GM21367 (cell line): ENCODE data around the gene MYO9A.
"Not testable (repeated sequence)": the region's sequence is repeated elsewhere in the genome, so short reads cannot be mapped to it uniquely, and the experiment has no call there.

Source experiments
- ATAC-seq: cut with Tn5 transposase; IDR thresholded peaks from one replicate; pipeline ENCODE4 v1.9.1; 2021; ENCODE audit not compliant: unreplicated experiment

The MYO9A gene

DNA sequence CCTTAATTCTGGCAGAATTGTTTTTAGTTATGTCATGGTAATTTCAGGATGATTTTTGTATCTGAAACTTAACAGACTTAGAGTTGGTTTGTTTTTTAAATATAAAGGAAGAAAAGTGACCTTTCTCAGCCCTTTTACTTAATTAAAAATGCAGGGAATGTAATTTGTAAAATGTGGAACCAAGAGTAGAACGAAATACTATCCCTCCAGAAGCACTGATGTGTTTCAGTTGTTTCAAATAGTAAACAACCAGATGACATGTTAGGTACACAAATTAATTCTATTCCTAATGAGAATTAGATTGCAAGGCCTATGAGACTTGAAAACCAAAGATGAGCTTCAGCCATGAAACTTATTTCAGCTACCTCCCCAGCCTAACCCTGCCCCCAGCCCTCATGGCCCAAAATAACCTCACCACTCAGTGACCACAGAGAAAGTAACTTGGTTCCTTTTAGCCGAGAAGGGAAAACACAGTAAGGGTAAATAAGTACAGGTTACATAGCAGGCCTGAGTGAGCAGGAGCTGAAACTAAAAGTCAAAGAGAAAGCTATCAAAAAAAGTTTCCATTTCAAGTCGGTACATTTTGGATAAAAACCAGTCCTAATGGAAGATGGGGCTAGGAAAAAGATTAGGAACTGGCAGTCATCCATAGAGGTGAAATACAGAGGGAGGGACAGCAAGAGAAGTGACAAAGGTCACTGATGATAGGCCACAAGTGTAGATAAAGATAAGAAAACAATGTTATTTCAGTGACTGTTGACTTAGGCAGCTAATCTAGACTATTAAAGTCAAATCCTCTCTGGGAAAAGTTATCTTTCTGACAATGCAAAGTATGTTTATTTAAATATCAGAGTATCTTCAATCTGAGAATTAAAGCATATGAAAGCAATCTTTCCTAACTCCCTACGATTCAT, 23.5 kb upstream of the MYO9A start:
- peak; percentile 97 for ATAC-seq

DNA sequence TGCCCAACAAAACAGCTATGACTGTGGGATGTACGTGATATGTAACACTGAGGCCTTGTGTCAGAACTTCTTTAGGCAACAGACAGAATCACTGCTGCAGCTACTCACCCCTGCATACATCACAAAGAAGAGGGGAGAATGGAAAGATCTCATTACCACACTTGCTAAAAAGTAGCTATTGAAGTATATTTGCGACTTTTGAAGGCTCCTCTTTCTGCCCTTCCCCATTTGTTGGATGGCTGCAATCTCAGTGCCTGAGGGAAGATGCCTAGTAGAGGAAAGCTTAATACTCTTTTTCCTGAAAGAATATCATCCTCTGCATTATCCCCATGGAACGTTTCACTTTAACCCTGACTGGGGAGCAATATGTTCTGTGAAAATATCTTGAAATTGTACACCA, 22.1 kb upstream of the MYO9A start:
- ATAC-seq: no peak

DNA sequence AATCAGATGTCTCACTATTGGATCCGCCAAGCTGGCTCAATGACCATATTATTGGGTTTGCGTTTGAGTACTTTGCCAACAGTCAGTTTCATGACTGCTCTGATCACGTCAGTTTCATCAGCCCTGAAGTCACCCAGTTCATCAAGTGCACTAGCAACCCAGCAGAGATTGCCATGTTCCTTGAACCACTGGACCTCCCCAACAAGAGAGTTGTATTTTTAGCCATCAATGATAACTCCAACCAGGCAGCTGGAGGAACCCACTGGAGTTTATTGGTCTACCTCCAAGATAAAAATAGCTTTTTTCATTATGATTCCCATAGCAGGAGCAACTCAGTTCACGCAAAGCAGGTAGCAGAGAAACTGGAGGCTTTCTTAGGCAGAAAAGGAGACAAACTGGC, 21.7 kb upstream of the MYO9A start:
- no peak for ATAC-seq

DNA sequence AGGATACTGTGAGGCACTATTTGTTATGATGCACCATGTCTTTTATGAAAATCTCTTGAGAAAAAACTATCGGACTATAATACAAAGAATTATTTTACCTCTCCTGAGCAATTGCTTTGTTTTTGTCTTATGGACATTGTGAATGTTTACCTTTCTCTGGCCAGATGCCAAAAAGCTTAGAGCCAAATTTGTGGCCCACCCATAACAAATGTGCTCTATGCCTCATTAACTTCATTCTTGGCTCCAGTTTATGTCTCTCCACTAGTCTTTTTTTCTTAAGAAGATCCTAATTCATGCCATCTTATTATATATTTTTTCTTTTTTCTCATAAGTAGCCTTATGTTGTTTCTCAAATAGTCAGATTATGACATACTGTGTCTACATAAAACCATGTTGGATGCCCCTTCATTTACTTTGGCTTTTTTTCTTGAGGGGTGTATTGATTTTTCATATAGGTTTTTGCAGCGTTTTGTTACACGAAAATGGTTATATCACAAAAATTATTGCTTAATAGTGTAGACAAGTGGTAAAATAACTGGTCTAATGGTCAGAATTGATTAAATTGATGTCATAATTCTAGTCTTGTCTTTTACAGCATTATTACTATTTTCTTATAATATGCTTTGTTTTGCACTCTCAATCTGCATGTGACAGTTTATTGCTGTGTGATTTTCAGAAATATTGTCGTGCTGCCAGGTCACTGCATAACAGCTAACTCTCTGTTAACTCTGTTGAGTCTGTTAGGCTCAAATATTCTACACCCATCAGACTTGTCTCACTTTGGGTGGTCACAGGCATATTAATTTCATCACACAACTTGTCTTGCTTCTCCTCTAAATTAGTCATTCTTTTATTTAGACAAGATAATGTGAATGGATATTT, 18.5 kb upstream of the MYO9A start:
- ATAC-seq: no peak

DNA sequence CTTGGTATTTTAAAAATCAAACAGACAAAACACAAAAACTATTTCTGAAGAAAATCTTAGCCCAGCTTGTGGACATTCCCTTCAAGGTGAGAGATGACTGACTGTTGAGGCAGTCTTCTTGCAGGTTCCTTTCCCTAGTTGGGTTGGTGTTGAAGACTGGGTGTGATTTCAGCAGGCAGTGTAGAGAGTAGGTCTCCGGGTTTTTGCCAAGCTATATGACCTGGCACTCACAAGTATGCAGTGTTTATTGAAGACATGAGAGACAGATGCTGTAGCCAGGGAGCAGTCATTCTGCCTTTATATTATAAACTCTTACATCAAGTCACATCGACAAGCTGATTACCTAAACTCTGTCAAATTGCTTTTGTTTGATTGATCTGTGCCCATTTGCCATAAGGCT, 17.8 kb upstream of the MYO9A start:
- no peak for ATAC-seq

DNA sequence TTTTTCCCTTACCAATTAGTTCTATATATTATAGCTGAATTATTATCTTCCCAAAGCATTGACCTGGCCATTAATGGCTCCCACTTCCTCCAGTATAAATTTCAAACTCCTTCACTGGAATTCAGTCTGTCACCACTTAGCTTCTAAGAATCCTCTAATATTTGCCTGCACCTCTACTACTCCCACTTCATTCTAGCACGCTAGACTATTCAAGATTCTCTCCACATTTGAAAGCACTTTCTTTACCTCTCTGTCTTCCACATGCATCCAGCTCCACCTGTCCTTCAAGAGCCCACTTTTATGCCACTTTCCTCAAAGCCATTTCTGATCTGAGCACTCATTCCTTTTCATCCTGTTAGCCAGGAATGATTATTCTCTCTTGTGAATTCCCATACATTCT, 15.3 kb upstream of the MYO9A start:
- ATAC-seq: no peak

DNA sequence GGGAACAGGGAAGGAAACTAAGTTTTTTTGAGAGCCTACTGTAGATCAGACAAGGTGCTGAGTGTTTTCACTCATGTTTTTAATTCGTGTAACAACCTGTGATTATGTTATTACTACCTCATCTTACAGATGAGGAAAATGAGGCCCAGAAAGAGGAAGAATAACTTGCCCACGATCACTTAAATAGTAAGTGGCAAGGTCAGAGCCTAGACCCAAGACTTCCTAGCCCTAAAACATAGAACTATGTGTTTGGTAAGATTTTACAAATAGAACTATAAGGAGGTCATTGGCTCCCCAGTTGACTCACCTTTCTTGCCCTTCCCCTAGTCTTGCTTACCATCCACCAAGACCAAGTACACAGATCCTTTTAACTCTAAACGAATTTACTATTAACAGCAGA, 14.0 kb upstream of the MYO9A start:
- ATAC-seq: no peak

DNA sequence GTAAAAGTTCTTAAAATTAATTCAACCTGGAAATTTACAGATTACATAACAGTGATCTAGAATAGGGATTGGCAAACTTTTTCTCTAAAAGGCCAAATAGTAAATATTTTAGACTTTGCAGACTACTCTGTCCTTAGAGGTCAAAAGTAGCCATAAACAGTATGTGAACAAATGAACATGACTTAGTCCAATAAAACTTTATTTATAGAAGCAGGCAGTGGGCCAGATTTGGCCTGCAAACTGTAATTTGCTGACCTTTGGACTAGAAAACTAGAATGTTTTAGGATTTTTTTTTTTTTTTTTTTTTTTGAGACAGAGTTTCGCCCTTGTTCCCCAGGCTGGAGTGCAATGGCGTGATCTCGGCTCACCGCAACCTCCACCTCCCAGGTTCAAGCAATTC, 12.3 kb upstream of the MYO9A start:
- no peak for ATAC-seq

DNA sequence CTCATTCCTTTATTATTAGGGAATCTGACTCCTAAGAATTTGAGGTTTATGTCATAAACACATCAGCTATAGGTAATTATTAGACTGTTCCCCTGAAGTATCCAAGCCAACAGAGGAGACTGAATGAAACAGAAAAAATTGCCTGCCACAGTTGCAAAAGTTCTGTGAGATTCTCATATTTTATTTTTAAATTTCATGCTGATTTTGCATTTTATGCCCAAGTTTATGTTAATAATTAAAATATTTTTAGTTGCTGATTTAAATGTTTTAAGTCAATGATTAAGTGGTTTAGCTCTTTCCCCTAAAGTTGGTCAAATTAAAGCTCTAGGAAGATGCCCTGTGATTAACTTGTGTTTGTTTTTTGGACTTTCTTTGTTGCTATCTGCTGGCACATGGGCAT, 10.4 kb upstream of the MYO9A start:
- no peak for ATAC-seq

DNA sequence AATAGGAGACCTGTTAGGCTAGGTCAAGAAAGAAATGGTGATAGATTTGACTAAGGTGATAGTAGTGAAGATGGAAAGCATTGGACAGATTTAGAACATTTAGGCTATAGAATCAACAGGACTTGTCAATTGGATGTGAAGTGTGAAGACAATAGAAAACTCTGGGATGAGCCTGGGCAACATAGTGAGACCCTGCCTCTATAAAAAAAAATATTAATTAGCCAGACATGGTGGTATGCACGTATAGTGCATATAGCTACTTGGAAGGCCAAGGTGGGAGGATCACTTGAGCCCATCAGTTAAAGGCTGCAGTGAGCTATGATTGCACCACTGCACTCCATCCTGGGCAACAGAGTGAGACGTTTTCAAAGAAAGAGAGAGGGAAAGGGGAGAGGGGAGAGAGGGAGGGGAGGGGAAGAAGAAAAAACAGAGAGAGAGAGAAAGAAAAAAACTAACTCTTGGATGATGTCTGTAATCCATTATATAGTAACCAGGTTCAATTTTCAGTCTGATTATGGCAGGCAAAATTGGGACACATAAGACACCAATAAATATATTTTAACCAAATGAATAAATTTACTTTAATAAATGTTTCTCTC, 9.9 kb upstream of the MYO9A start:
- no peak for ATAC-seq

DNA sequence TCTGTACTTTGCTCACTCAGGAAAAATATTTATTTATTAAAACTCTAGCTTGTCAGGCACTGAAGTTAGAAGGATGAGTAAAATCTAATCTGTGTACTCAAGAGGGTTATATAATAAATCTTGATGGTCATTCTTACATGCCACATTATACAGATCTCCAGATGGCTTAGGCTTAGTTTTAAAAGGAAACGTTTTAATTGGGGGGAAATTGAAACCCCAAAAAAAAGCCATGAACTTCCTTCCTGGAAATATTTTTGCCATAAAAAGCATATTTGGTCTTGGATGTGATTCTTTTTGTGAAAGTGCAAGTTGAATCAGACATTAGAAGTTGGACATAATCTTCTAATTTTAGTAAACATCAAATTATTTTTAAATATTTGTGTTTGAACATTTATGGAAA, 6.3 kb upstream of the MYO9A start:
- ATAC-seq: no peak

DNA sequence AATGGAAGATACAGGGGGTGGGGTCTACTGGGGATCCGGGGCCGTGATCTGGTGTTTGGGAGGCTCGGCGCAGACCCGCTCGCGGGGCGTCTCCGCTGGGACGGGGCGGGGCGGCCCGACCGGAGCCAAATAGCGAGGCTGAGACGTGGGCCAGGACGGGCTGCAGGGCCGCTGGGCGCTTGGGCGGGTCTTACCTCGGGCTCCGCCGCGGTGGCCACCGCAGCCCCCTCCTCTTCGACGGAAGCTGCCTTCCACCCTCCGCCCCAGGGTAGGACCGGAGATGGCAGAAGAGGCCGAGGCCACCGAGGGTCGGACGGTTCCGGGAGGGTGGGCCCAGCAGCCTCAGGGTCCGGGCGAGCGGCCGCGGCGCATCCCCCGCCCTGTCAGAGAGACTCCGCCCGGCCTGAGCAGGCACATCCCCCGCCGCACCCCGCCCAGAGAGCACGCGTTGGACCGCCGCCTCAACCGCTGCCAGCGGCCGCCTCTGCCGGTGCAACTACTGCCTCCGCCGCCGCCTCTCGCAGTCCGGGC, 399 bp downstream of the MYO9A start:
- ATAC-seq: peak; percentile 52

DNA sequence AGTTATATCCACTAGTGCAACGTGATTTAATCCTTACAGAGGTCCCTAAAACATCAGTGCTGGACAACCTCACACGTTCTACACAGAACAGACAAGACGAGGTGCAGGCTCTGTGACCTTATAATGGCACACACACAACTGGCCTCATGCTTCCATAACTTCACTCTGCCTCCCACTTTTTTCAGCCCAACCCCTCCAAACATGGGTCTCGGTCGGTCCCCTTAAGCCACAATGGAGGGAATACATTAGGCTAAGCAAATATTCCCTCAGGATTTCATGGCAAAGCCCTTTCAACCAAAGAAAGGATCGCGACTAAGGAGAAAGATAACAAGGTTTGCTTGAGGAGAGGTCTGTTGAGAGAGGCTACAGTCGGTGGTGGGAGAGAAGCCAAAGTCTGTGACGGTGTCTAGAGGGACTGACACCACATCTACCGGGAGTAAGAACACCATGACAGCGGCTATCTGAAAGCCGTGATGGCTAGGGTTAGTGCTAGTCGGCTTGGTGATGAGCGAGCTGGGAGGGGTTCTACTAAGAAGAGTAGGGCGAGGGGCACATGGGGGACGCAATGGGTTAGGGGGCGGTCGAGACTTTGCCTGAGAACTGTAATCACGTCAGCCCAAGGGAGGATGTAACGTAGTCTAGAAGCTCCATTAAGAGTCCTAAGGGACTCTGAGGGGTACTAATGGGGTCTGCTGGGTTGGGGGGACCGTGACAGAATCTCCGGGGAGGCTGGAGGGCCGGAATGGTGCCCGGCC, 1.0 kb downstream of the MYO9A start:
- ATAC-seq: no peak

DNA sequence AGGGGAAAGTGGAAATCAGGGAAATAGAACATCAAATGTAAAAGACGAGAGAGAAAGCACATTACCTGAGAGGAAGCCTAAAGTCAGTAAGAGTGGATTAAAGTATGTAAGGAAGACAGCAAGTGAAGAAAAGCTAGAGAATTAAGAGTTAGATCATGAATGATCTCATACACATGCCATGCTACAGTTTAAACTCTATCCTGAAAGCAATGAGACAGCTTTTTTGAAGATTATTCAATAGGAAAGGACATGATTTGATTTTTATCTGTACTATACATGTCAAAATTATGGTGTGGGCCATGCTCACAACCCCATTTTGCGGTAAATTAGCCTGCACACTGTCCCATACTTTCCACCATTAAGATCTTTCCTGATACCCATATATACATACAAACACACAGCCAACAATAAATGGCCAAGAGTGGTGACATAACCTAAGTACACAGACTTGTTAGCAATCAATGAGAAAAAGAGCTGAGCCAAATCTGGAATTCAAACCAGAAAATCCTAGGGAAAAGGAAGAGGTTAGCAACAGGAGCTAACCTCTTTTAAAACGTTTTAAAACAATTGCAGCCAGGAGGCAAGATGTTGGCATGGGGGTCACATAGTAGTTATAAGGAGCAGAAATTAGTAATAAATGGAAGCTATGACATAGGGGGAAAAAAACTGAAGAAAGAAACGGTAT, 4.5 kb downstream of the MYO9A start:
- no peak for ATAC-seq

DNA sequence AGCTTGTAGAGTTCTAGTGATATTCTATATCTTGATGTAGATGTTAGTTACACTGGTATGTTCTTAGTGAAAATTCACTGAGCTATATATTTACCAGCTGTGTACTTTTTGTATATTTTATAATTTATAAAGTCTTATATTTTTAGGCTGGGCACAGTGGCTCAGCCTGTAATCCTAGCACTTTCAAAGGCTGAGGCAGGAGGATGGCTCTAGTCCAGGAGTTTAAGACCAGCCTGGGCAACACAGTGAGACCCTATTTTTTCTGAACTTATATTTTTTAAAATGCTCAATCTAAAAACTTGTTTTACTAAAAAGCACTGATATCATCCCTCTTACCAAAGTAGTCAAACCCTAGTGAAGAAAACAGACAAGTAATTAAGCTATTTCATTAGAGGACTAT, 5.1 kb downstream of the MYO9A start:
- no peak for ATAC-seq

DNA sequence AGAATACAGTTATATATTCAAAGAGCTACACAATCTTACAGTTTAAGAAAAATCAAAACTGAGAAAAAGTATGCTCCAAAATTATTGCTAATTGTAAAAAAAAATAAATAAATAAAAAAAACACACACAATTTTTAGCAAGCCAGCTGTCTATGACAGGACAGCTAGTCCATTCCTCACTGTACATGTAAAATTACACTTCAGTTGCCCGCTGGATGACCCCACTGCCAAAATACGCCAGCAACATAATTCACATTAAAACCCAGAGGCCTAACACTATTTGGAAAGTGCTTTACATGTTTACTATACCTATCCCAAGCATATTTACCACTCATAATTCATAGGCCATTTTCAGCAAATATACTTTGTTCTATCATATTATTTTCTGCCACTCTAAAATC, 5.8 kb downstream of the MYO9A start:
- no peak for ATAC-seq

DNA sequence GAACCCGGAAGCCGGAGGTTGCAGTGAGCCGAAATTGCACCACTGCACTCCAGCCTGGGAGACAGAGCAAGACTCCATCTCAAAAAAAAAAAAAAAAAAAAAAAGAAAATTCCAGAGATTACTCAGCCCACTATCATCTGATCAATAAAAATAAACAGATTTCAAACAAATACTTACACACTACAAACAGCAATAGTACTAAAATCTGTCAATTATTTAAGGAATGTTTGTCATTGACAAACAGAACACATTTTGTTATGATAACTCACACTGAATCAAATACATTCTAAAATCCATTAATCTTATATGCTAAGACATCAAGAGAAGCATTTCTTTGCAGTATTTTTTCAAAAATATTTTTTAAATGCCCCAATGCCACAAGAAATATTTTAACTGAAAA, 7.6 kb downstream of the MYO9A start:
- ATAC-seq: no peak

DNA sequence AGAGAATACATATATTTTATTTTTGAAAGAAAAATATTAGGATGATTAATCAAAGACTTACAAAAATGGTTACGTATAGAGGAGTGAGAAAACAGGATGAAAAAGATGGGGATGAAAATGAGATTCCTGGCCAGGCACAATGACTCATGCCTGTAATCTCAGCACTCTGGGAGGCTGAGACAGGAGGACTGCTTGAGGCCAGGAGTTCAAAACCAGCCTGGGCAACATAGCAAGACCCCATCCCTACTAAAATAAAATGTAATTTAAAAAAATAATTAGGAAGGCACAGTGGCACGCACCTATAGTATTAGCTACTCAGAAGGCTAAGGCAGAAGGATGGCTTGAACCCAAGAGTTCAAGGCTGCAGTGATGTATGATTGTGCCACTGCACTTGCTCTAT, 11.9 kb downstream of the MYO9A start:
- ATAC-seq: no peak

DNA sequence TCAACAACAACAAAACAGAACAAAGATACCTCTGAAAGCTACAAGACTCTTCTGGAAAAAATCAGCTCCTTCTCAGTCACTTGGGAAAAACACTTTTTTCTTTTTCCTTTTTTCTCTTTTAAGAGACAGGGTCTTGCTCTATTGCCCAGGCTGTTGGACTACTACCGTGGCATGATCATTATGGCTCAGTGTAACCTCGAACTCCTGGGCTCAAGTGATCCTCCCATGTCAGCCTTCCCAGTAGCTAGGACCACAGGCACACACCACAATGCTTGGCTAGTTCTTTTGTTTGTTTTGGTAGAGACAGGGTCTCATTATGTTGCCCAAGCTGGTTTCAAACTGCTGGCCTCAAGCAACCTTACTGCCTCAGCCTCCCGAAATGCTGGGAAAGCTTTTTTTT, 12.8 kb downstream of the MYO9A start:
- no peak for ATAC-seq

DNA sequence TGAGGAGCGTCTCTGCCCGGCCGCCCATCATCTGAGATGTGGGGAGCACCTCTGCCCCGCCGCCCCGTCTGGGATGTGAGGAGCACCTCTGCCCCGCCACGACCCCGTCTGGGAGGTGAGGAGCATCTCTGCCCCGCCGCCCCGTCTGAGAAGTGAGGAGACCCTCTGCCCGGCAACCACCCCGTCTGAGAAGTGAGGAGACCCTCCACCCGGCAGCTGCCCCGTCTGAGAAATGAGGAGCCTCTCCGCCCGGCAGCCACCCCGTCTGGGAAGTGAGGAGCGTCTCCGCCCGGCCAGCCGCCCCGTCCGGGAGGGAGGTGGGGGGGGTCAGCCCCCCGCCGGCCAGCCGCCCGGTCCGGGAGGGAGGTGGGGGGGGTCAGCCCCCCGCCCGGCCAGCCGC, 17.4 kb downstream of the MYO9A start:
- ATAC-seq: not testable (repeated sequence)
